Measurements from ENCODE around the gene UBAC2. TPM values are rescaled to one million over a fixed set of nuclear protein-coding genes. Genes with fewer than 3 reads are reported as not detected.

UBAC2 gene
- total and polyA plus RNA-seq, 2 of the 8 experiments (the other 6 are each of a cell fraction or from before 2014, with no cell fraction given): 75.9 to 76.9 TPM

DNA sequence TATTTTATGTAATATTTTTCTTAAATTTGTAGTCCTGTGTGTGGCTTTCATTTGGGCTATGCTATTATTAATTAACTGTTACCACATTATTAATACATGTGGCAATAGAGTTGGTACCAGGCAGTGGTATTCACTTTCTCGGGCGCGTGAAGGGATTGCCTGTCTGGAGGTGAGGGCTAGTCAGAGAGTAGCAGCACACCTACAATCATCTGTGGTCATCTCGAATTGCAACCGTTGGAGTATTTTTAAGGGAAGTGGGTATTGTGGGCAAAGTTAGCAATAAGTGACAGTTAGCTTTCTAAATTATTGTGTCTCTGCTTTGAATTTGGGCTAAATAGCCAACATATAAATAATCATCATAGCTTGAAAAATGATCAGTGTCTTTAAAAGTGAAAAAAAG, 77.5 kb downstream of the UBAC2 start:
- no peak overlapping the region for H3K18ac ChIP-seq (ENCODE audit: extremely low read depth, low read length)
- no peak for DNase-seq (ENCODE audit: low read depth in 1 of 2, low spot score in 2 of 2)
- no peaks in the 10 kb centered on the region for H3K27me3 ChIP-seq (replicated peaks in 1 of 4; ENCODE audit: control insufficient read depth in 3 of 4, extremely low read depth in 1 of 4, insufficient read depth in 3 of 4, low read length in 3 of 4)
- no peak overlapping the region for H2AK5ac ChIP-seq (ENCODE audit: low read depth, low read length)
- H3K9me3 ChIP-seq (ENCODE audit: insufficient read depth in 2 of 2, low read depth in 1 of 2, low read length in 1 of 2): no peaks in the 10 kb centered on the region
- H4K5ac ChIP-seq (ENCODE audit: insufficient read length, low read depth, low read length): no peak overlapping the region
- H2BK15ac ChIP-seq (ENCODE audit: low read length): no peak overlapping the region
- H3K4me3 ChIP-seq (ENCODE audit: extremely low read depth in 1 of 4, insufficient read depth in 2 of 4, low read depth in 3 of 4, low read length in 4 of 4): no peak overlapping the region
- H3K4me2 ChIP-seq (ENCODE audit: insufficient read depth in 1 of 2, low read depth in 2 of 2, low read length in 2 of 2): no peak overlapping the region
- TF ChIP-seq FOSL1 (IDR thresholded peaks at IDR 0.05; ENCODE audit: insufficient read depth, low read depth, low read length): no peak
- TF ChIP-seq JUN (IDR thresholded peaks at IDR 0.05; ENCODE audit: low read depth, low read length): no peak
- TF ChIP-seq CREB1 (IDR thresholded peaks at IDR 0.05): no peak
- no peak overlapping the region for H3K56ac ChIP-seq (replicated peaks; ENCODE audit: insufficient read length, low read depth, low read length)
- no peak overlapping the region for H2BK120ac ChIP-seq (replicated peaks; ENCODE audit: low read depth, low read length)
- no peak overlapping the region for H4K91ac ChIP-seq (replicated peaks; ENCODE audit: insufficient read length, low read length)
- no peaks in the 10 kb centered on the region; a peak in 1 of 8 replicates for H3K36me3 ChIP-seq (ENCODE audit: control insufficient read depth in 2 of 4, insufficient read depth in 4 of 4, low read length in 3 of 4)
- 0 out of 4 replicates have a peak, but pooled peaks cover 0 to 4% of the 10 kb centered on the region in 2 experiments for H3K79me2 ChIP-seq (ENCODE audit: control insufficient read depth in 1 of 2, insufficient read depth in 2 of 2, low read length in 2 of 2)
- H3K4ac ChIP-seq (replicated peaks; ENCODE audit: insufficient read length, low read depth, low read length): no peak overlapping the region
- FAIRE-seq: no peak
- ChIA-PET CTCF (ENCODE audit: partially characterized antibody) (no interaction called here), POLR2A (ENCODE audit: partially characterized antibody) (no interaction called here)
- H3K23me2 ChIP-seq (ENCODE audit: low read depth, low read length): no peaks in the 10 kb centered on the region
- H4K8ac ChIP-seq (ENCODE audit: extremely low read depth, insufficient read depth, low read length): no peak overlapping the region
- no peak overlapping the region for H3K9ac ChIP-seq (replicated peaks in 1 of 4; ENCODE audit: extremely low read depth in 1 of 4, low read depth in 3 of 4, low read length in 3 of 4)
- H2BK20ac ChIP-seq (ENCODE audit: low read length): no peak overlapping the region
- WGBS, 2 experiments (ENCODE audit: extremely low coverage in 1 of 2, insufficient coverage in 1 of 2, insufficient read length in 1 of 2, insufficient replicate concordance in 2 of 2, low coverage in 1 of 2, low lambda C conversion rate in 2 of 2, missing lambda C conversion rate in 1 of 2): 84% methylated on average over 5 of the region's 5 CpGs; no CpG with 5 or more reads in 1 of the 2 experiments
- peaks cover 7 to 9% of the 10 kb centered on the region in 2 experiments for H4K20me1 ChIP-seq (replicated peaks in 1 of 2; ENCODE audit: control insufficient read depth in 1 of 2, insufficient read depth in 2 of 2, low read length in 2 of 2)
- H3K4me1 ChIP-seq (replicated peaks in 1 of 4; ENCODE audit: control insufficient read depth in 3 of 4, insufficient read depth in 4 of 4, low read length in 3 of 4): peaks cover 0 to 13% (median 4%) of the 10 kb centered on the region in 4 experiments; a peak in 5 of 7 replicates
- no peak overlapping the region for H3K27ac ChIP-seq (ENCODE audit: low read depth, low read length)
- H3K79me1 ChIP-seq (ENCODE audit: low read depth, low read length): no peaks in the 10 kb centered on the region; the same call in 1 of the 2 replicates
- no peak overlapping the region for H3K23ac ChIP-seq (ENCODE audit: insufficient read length)
- no peak overlapping the region for H2AFZ ChIP-seq (ENCODE audit: low read length)
- H2BK12ac ChIP-seq (ENCODE audit: low read depth, low read length): no peak overlapping the region
- no peak overlapping the region for H2BK5ac ChIP-seq (ENCODE audit: low read depth, low read length)
- no peak overlapping the region for H3K14ac ChIP-seq (ENCODE audit: insufficient read length)
